GM19240 (cell line): ENCODE measurements around the gene MIAT.

Source experiments
- DNase-seq: peaks from one replicate; pipeline ENCODE4 v3.0.0; 2011; ENCODE audit warnings: low spot score; ENCODE audit not compliant: insufficient read length

Gene MIAT

DNA sequence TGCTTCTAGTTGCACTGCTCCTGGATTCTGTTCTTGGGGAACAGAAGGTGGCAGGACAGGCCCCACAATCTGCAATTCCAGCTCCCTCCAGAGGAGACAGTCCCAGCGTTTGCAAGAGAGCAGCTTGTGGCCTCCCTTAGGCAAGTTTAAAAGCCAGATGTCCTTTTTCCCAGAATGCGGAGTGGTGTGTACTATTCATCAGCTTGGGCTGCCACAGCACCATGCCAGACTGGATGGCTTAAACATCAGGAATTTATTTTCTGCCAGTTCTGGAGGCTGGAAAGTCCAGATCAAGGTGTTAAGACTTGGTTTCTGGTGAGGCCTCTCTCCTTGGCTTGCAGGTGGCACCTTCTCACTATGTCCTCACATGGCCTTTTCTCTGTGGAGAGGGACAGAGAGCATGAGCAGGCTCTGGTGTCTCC, 11.7 kb downstream of the MIAT start:
- no peak for DNase-seq

GRCh38 chr22:26670459-26670858, 13.1 kb downstream of the MIAT start:
- DNase-seq = no peak

GRCh38 chr22:26671317-26672059, 14.1 kb downstream of the MIAT start:
- no peak for DNase-seq

DNA sequence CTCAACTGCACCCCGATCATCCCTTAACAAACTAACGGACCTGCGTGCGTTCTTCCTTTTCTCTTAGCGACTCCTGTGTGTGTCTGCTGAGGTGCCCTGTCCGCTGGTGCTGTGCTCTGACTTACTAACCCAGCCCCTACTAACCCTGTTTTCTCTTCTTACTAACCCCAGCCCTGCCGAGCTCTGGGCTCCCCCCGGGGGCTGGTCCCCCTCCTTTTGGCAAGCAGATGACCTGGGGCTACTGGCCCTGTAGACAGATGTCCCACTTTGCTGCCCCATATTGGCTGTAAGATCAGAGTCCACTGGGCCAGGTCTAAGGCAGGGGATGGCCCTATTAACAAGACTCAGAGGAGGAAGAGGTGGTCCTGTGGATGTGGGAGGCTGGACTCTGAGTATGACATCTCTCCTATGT, 14.7 kb downstream of the MIAT start:
- no peak for DNase-seq

- DNase-seq = peak; percentile 61
Measured at GRCh38 chr22:26672590-26673468, 15.4 kb downstream of the MIAT start.

- DNase-seq = no peak
Measured at GRCh38 chr22:26673486-26673885, 16.1 kb downstream of the MIAT start.

- DNase-seq = no peak
Measured at GRCh38 chr22:26674211-26675190, 17.1 kb downstream of the MIAT start.

DNA sequence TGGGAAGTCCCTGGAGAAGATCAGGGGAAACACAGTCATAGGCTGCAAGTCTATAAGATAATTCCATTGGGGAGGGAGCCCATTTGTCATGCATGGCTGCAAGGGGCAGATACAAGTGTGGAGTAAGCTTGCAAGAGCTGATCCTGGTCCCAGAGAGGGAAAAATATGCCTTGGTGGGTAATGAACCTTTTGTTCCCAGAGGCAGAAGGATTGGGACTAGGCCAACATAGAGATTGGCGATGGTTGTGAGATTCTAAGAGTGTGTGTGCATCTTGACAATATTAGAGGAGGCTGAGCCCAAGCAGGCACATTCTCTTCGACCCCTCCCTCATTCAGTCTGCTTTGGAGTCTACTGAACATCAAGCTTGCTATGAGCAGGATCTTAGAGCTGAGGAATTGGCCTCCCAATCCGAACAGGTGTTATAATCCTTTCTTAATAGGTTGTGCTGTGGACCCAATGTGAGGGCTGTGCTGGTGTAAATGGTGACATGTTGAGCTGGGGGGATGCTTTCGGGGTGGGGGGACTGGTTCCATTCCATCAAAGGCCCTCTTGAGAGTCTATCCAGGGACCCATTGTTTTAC, 18.4 kb downstream of the MIAT start:
- no peak for DNase-seq

GRCh38 chr22:26677217-26677616, 19.8 kb downstream of the MIAT start:
- DNase-seq = no peak

- peak; percentile 58 for DNase-seq
Measured at GRCh38 chr22:26679003-26679629, 21.7 kb downstream of the MIAT start.

GRCh38 chr22:26680485-26680884, 23.1 kb downstream of the MIAT start:
- DNase-seq = no peak

GRCh38 chr22:26681395-26681821, 24.0 kb downstream of the MIAT start:
- no peak for DNase-seq

- no peak for DNase-seq
Measured at GRCh38 chr22:26684168-26684567, 26.8 kb downstream of the MIAT start.

GRCh38 chr22:26685601-26686000, 28.2 kb downstream of the MIAT start:
- no peak for DNase-seq

DNA sequence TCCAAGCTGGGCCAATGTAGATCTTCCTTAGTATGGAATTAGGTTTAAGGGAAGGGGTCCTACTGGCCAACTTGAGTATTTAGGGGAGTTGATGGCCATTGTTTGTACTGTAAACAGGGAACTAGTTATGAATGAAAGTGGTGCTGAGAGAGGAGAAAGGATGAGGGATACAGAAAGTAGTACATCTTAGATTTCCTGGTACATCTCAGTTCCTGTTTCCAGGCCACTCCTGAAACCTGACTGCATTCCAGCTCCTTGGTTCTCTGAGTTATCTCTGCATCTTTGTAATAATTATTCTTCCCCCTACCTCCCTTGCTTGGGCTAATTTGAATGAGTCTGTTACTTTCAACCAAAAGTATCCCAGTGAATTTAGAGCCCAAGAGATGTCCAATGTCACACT, 30.1 kb downstream of the MIAT start:
- DNase-seq = no peak

DNA sequence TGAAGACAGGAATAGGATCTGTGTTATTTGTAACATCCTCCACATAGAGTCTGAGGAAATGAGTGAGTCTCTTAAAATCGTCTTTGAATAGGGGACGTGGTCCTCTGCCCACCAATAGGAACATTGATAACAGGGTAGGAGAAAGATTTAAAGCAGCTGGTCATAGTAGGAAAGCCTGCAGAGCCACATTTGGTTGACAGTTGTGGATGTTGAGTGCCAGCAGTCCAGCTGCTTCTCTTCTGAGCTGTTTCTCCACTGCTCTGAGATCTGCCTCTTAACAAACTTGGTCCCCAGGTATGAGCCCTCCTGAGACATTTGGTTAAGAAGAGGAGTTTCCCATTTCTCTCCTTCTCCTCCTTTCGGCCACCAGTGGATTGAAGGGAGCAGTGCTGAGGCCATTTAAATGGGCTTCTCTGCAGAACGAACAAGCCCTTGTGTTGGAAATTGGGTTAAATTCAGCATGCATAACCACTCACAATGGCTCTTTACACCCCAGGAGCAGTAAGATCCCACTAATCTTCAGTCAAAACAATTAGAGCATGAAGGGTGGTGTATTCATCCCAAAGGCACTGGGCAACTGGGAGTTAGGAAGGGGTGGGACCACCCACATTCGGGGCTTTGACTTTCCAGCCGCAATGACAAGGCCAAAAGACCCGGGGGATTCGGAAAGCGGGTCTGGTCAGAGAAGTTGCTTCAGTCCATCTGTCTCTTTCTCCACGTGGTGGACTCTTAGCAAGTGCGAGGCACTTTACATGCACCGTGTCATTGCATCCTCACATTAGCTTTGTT, 32.3 kb downstream of the MIAT start:
- no peak for DNase-seq

DNA sequence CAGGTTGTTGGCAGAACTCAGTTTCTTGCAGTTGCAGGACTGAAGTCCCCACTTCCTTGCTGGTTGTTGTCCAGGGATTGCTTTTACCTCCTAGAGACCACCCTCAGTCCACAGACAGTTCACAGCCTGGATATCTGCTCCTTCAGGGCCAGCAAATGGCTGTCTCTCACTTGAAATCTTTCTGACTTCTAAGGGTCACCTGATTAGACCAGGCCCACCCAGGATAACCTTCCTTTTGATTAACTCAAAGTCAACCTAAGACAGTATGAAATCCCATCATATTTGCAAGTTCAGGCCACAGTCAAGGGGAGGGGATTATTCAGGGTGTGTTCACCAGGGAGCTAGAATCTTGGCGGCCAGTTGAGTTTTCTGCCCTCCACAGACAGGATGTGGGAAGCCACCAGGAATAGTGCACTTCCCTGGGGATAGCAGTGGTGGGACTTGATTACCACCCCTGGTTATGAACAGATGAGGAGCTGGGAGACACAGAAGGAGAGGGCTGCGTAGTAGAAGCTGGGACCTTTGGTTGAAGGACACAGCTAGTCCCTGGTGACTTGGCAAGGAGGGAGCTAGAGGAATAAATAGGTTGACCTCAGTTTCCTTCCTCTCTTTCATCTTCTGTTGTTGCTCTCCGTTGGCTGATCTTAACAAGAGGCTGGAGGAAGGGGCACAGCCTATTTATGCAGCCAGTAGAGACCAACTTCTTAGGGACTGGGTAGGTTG, 33.4 kb downstream of the MIAT start:
- DNase-seq = no peak

DNA sequence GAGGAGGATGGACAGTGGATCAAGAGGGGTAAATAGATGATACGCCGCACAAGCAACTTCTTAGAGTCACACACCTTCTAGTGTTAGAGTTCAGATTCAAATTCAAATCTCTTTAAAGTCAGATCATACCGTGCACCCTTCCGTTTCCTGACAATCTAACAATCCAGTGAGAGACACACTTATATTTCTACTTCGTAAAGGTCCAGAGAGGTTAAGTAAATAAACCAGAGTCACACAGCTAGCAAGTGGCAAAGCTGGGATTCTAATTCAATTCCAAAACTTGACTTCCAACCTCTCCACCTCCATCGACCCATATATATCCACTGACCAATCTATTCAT, 34.0 kb downstream of the MIAT start:
- DNase-seq = no peak

DNA sequence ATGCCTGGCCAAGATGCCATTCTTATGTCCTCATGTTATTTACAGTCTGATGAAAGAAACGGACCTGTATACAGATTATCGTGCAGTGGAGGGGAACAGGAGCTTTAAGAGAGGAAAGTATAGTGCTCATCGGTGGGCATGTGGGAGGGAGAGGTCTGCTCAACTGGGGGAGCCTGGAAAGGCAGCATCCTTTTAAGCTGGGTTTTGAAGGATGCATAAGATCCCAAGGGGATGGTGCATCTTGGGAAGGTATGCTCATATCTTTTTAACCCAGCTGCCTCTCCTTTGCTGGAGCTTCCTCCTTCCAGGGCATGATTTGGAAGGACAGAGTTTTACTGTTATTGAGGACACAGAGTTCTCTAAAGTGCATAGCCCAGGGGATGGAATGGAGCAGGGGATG, 34.8 kb downstream of the MIAT start:
- no peak for DNase-seq
